GM12872 (cell line): ENCODE data around the gene OLFML2A.

Experiments used
- CTCF ChIP-seq: IDR thresholded peaks from 3 replicates; pipeline ENCODE4 v1.5.1; 2011; ENCODE audit warnings: low read depth, mild to moderate bottlenecking, low read length, moderate library complexity; ENCODE audit not compliant: insufficient read depth

Gene OLFML2A

GRCh38 chr9:124808246-124808956, 31.5 kb downstream of the OLFML2A start:
- no peak for TF ChIP-seq CTCF

GRCh38 chr9:124809211-124809610, 32.3 kb downstream of the OLFML2A start:
- no peak for TF ChIP-seq CTCF

GRCh38 chr9:124809741-124810500, 33.0 kb downstream of the OLFML2A start:
- no peak for TF ChIP-seq CTCF

GRCh38 chr9:124810663-124811355, 33.9 kb downstream of the OLFML2A start:
- TF ChIP-seq CTCF: no peak

GRCh38 chr9:124812441-124812876, 35.5 kb downstream of the OLFML2A start:
- TF ChIP-seq CTCF: no peak

GRCh38 chr9:124813041-124813440, 36.1 kb downstream of the OLFML2A start:
- no peak for TF ChIP-seq CTCF

- no peak for TF ChIP-seq CTCF
These were observed 36.7 kb downstream of the OLFML2A start for GRCh38 chr9:124813501-124814163.
